Activated T-cell treated with anti-CD3 and anti-CD28 coated beads, Interleukin-2, amount 50 U/mL, for 24 hours (primary cell): ENCODE measurements around the gene SLBP.

Source experiments
- DNase-seq: peaks from one replicate; pipeline ENCODE4 v3.0.0-alpha.2; 2020
- H3K27ac Mint-ChIP-seq: 2 replicates; pipeline ENCODE4 v1.8.0; 2020; ENCODE audit warnings: mild to moderate bottlenecking, mixed read lengths
- H3K27me3 Mint-ChIP-seq: 2 replicates; pipeline ENCODE4 v1.8.0; 2020; ENCODE audit warnings: mixed read lengths
- H3K36me3 Mint-ChIP-seq: 2 replicates; pipeline ENCODE4 v1.8.0; 2020; ENCODE audit warnings: low read depth, mixed read lengths
- H3K4me1 Mint-ChIP-seq: 2 replicates; pipeline ENCODE4 v1.8.0; 2020; ENCODE audit warnings: low read depth, mixed read lengths
- H3K4me3 Mint-ChIP-seq: 2 replicates; pipeline ENCODE4 v1.8.0; 2020; ENCODE audit warnings: mild to moderate bottlenecking, moderate library complexity, mixed read lengths
- H3K9me3 Mint-ChIP-seq: 2 replicates; pipeline ENCODE4 v1.8.0; 2020; ENCODE audit warnings: mixed read lengths

The SLBP gene

GRCh38 chr4:1743551-1743950 is 31.4 kb upstream of the SLBP start:
- no peaks in the 10 kb centered on the region for H3K27me3 Mint-ChIP-seq
- peak overlapping the region; percentile 60 for H3K27ac Mint-ChIP-seq
- no peaks in the 10 kb centered on the region for H3K4me1 Mint-ChIP-seq
- no peak for DNase-seq
- peaks cover 68% of the 10 kb centered on the region for H3K36me3 Mint-ChIP-seq
- no peaks in the 10 kb centered on the region for H3K9me3 Mint-ChIP-seq
- no peak overlapping the region for H3K4me3 Mint-ChIP-seq

- no peak for DNase-seq
- Mint-ChIP-seq H3K4me1 (no peaks in the 10 kb centered on the region), H3K27ac (no peak overlapping the region), H3K36me3 (peaks cover 91% of the 10 kb centered on the region), H3K9me3 (no peaks in the 10 kb centered on the region), H3K4me3 (no peak overlapping the region), H3K27me3 (no peaks in the 10 kb centered on the region)
These were observed 29.1 kb upstream of the SLBP start for GRCh38 chr4:1741208-1741607.

GRCh38 chr4:1740021-1740545 is 28.0 kb upstream of the SLBP start:
- Mint-ChIP-seq H3K4me3 (no peak overlapping the region), H3K27me3 (no peaks in the 10 kb centered on the region), H3K27ac (no peak overlapping the region), H3K4me1 (no peaks in the 10 kb centered on the region), H3K9me3 (no peaks in the 10 kb centered on the region), H3K36me3 (peaks cover 99% of the 10 kb centered on the region)
- no peak for DNase-seq

- Mint-ChIP-seq H3K4me3 (no peak overlapping the region), H3K36me3 (peaks cover 100% of the 10 kb centered on the region), H3K4me1 (no peaks in the 10 kb centered on the region), H3K27ac (no peak overlapping the region), H3K9me3 (no peaks in the 10 kb centered on the region), H3K27me3 (no peaks in the 10 kb centered on the region)
- no peak for DNase-seq
These were observed 27.2 kb upstream of the SLBP start for GRCh38 chr4:1739358-1739757.

- Mint-ChIP-seq H3K27ac (no peak overlapping the region), H3K4me3 (no peak overlapping the region), H3K27me3 (no peaks in the 10 kb centered on the region), H3K36me3 (peaks cover 100% of the 10 kb centered on the region), H3K4me1 (no peaks in the 10 kb centered on the region), H3K9me3 (no peaks in the 10 kb centered on the region)
- no peak for DNase-seq
These were observed 26.3 kb upstream of the SLBP start for GRCh38 chr4:1738410-1738809.

- H3K4me3 Mint-ChIP-seq: no peak overlapping the region
- no peaks in the 10 kb centered on the region for H3K4me1 Mint-ChIP-seq
- H3K9me3 Mint-ChIP-seq: no peaks in the 10 kb centered on the region
- no peaks in the 10 kb centered on the region for H3K27me3 Mint-ChIP-seq
- no peak overlapping the region for H3K27ac Mint-ChIP-seq
- H3K36me3 Mint-ChIP-seq: peaks cover 100% of the 10 kb centered on the region
- DNase-seq: no peak
These were observed 25.5 kb upstream of the SLBP start for GRCh38 chr4:1737666-1738065.

GRCh38 chr4:1736812-1737211 is 24.7 kb upstream of the SLBP start:
- H3K36me3 Mint-ChIP-seq: peaks cover 99% of the 10 kb centered on the region
- H3K4me3 Mint-ChIP-seq: no peak overlapping the region
- no peak overlapping the region for H3K27ac Mint-ChIP-seq
- H3K4me1 Mint-ChIP-seq: peaks cover 1% of the 10 kb centered on the region
- no peaks in the 10 kb centered on the region for H3K9me3 Mint-ChIP-seq
- no peak for DNase-seq
- H3K27me3 Mint-ChIP-seq: no peaks in the 10 kb centered on the region

GRCh38 chr4:1735215-1735614 is 23.1 kb upstream of the SLBP start:
- no peak overlapping the region for H3K4me3 Mint-ChIP-seq
- peaks cover 98% of the 10 kb centered on the region for H3K36me3 Mint-ChIP-seq
- no peak for DNase-seq
- H3K9me3 Mint-ChIP-seq: no peaks in the 10 kb centered on the region
- peaks cover 16% of the 10 kb centered on the region for H3K4me1 Mint-ChIP-seq
- H3K27ac Mint-ChIP-seq: no peak overlapping the region
- H3K27me3 Mint-ChIP-seq: no peaks in the 10 kb centered on the region

- H3K36me3 Mint-ChIP-seq: peaks cover 97% of the 10 kb centered on the region
- H3K9me3 Mint-ChIP-seq: no peaks in the 10 kb centered on the region
- peaks cover 32% of the 10 kb centered on the region for H3K4me1 Mint-ChIP-seq
- DNase-seq: no peak
- H3K4me3 Mint-ChIP-seq: no peak overlapping the region
- H3K27ac Mint-ChIP-seq: no peak overlapping the region
- H3K27me3 Mint-ChIP-seq: no peaks in the 10 kb centered on the region
These were observed 20.8 kb upstream of the SLBP start for GRCh38 chr4:1732911-1733310.

- peaks cover 47% of the 10 kb centered on the region for H3K4me1 Mint-ChIP-seq
- H3K27ac Mint-ChIP-seq: peak overlapping the region; percentile 80
- H3K9me3 Mint-ChIP-seq: no peaks in the 10 kb centered on the region
- H3K4me3 Mint-ChIP-seq: no peak overlapping the region
- no peak for DNase-seq
- H3K36me3 Mint-ChIP-seq: peaks cover 97% of the 10 kb centered on the region
- H3K27me3 Mint-ChIP-seq: no peaks in the 10 kb centered on the region
These were observed 19.1 kb upstream of the SLBP start for GRCh38 chr4:1731180-1731579.

GRCh38 chr4:1730532-1731135 is 18.5 kb upstream of the SLBP start:
- Mint-ChIP-seq H3K27ac (peak overlapping the region; percentile 80), H3K36me3 (peaks cover 97% of the 10 kb centered on the region), H3K4me3 (no peak overlapping the region), H3K9me3 (no peaks in the 10 kb centered on the region), H3K4me1 (peaks cover 52% of the 10 kb centered on the region), H3K27me3 (no peaks in the 10 kb centered on the region)
- no peak for DNase-seq

GRCh38 chr4:1728061-1728980 is 16.2 kb upstream of the SLBP start:
- Mint-ChIP-seq H3K4me1 (peaks cover 71% of the 10 kb centered on the region), H3K27ac (peak overlapping the region; percentile 10), H3K36me3 (peaks cover 97% of the 10 kb centered on the region), H3K27me3 (no peaks in the 10 kb centered on the region), H3K4me3 (no peak overlapping the region), H3K9me3 (no peaks in the 10 kb centered on the region)
- DNase-seq: no peak

GRCh38 chr4:1727117-1728031 is 15.3 kb upstream of the SLBP start:
- peaks cover 97% of the 10 kb centered on the region for H3K36me3 Mint-ChIP-seq
- no peak for DNase-seq

GRCh38 chr4:1726146-1726934 is 14.2 kb upstream of the SLBP start:
- Mint-ChIP-seq H3K4me1 (peaks cover 78% of the 10 kb centered on the region), H3K4me3 (peak overlapping the region; percentile 8), H3K27me3 (no peaks in the 10 kb centered on the region), H3K27ac (peak overlapping the region; percentile 58), H3K9me3 (no peaks in the 10 kb centered on the region), H3K36me3 (peaks cover 95% of the 10 kb centered on the region)
- DNase-seq: peak; percentile 92

More at GRCh38 chr4:1727117-1728031, 15.3 kb upstream of the SLBP start:
- no peak overlapping the region for H3K4me3 Mint-ChIP-seq
- peak overlapping the region; percentile 58 for H3K27ac Mint-ChIP-seq
- no peaks in the 10 kb centered on the region for H3K9me3 Mint-ChIP-seq
- H3K27me3 Mint-ChIP-seq: no peaks in the 10 kb centered on the region
- peaks cover 79% of the 10 kb centered on the region for H3K4me1 Mint-ChIP-seq
